Lung (tissue), 12 donors: ENCODE measurements around the gene ZC3H8. TPM values are rescaled to one million over a fixed set of nuclear protein-coding genes. Genes with fewer than 3 reads are reported as not detected.

Experiments
- ATAC-seq: fragments of 200-7000 bp; cut with Tn5 transposase; one replicate; pipeline ENCODE4 v1.9.1; 2020; ENCODE audit warnings: moderate number of reproducible peaks; ENCODE audit not compliant: insufficient read depth, low FRiP score
- DNase-seq, 3 donors: peaks; one replicate each; pipeline ENCODE4 v3.0.0-alpha.2; 2013 to 2017
- H3K27ac ChIP-seq, 2 donors: one replicate each; pipeline ENCODE4 v1.5.1; 2013; ENCODE audit warnings: mild to moderate bottlenecking in 2 of 2, moderate library complexity in 2 of 2, control low read depth in 1 of 2, inconsistent platforms in 1 of 2, low read depth in 1 of 2, low read length in 1 of 2
- H3K27me3 ChIP-seq, 3 donors: one replicate each; pipeline ENCODE4 v1.5.1; 2013; ENCODE audit warnings: low read length in 2 of 3; ENCODE audit not compliant: control insufficient read depth in 3 of 3, insufficient read depth in 3 of 3
- H3K36me3 ChIP-seq, 4 donors: one replicate each; pipeline ENCODE4 v1.5.1; 2013; ENCODE audit warnings: low read length in 4 of 4, mild to moderate bottlenecking in 1 of 4, moderate library complexity in 1 of 4; ENCODE audit not compliant: control insufficient read depth in 4 of 4, insufficient read depth in 4 of 4
- H3K4me1 ChIP-seq, 5 donors: one replicate each; pipeline ENCODE4 v1.5.1; 2013; ENCODE audit warnings: low read length in 5 of 5, mild to moderate bottlenecking in 2 of 5, moderate library complexity in 1 of 5; ENCODE audit not compliant: control insufficient read depth in 5 of 5, insufficient read depth in 5 of 5
- H3K4me3 ChIP-seq: one replicate; pipeline ENCODE4 v1.5.1; 2013; ENCODE audit warnings: mild to moderate bottlenecking, control low read depth, moderate library complexity
- H3K9ac ChIP-seq, 2 donors: one replicate each; pipeline ENCODE4 v1.5.1; 2013; ENCODE audit warnings: low read length in 2 of 2, control low read depth in 1 of 2; ENCODE audit not compliant: insufficient read depth in 1 of 2
- H3K9me3 ChIP-seq, 4 donors: one replicate each; pipeline ENCODE4 v1.5.1; 2013; ENCODE audit warnings: low read length in 3 of 4, mild to moderate bottlenecking in 1 of 4, moderate library complexity in 1 of 4; ENCODE audit not compliant: control insufficient read depth in 4 of 4, insufficient read depth in 3 of 4
- WGBS, 2 donors: extraction: QIAGEN DNeasy Blood & Tissue Kit; methylation state at CpG; one replicate each; pipeline ENCODE4 v1.1.7; 2013; 5-methylcytosine and 5-hydroxymethylcytosine counted together
- polyA plus RNA-seq, 2 donors: library from polyadenylated mRNA; stranded (reverse); fragments of 200-250 nt; gene quantifications; one replicate each; pipeline ENCODE4 v1.2.1, GENCODE V29; 2013
- total RNA-seq, 2 donors: library from RNA; depleted of rRNA in 1 of 2; stranded (reverse); fragments of >200 nt in 1 of 2; gene quantifications; one replicate each; pipeline ENCODE4 v1.2.1, GENCODE V29; 2014 to 2021
- TF ChIP-seq, protein P1 (sequence below): IDR thresholded peaks from 2 replicates; pipeline ENCODE4 v1.5.1; 2012; ENCODE audit warnings: mild to moderate bottlenecking; ENCODE audit errors: control extremely low read depth, extremely low read depth
- donor health status: control.
- donor health status: control.
- donor health status: Bipolar disorder and iron deficiency.
- donor health status: healthy.
- donor health status: DM: yes; HTN: yes; CAD: no.

ZC3H8 gene
- total and polyA plus RNA-seq, 4 donors = 2.1 to 24.9 (median 5.3) TPM

DNA sequence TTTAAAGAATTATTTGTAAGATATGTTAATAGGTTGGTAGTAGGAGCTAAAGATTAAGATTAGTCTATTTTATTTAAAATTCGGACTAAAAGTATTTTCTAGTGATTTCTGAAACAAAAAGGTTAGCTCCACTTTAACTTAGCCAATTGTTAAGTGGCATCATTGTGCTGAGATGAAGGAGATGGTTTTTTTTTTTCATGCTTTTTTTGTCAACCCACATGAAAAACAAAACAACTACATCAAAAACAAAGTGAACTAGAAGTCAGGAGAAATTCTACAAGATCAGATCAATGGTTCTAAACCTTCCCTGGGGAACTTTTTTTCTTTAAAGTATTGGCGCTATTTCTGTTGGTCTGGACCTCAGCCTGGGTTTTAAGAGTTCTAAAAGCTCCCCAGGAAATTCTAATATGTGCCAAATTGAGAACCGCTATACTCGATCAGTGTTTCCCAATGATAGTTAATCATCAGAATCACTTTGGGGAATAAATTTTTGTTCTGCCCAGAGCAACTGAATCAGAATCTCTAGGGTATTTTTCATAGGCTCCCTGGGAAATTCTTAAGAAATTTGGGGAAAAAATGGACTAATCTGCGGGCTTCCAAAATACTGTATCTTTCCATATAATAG is 22.9 kb upstream of the ZC3H8 start:
- Histone ChIP-seq H3K9ac (no peak overlapping the region), H3K36me3 (no peaks in the 10 kb centered on the region), H3K27me3 (no peaks in the 10 kb centered on the region), H3K4me3 (no peak overlapping the region), H3K9me3 (no peaks in the 10 kb centered on the region), H3K27ac (no peak overlapping the region), H3K4me1 (peaks cover 0 to 6% (median 0%) of the 10 kb centered on the region in 5 donors)
- TF ChIP-seq, protein P1, sequence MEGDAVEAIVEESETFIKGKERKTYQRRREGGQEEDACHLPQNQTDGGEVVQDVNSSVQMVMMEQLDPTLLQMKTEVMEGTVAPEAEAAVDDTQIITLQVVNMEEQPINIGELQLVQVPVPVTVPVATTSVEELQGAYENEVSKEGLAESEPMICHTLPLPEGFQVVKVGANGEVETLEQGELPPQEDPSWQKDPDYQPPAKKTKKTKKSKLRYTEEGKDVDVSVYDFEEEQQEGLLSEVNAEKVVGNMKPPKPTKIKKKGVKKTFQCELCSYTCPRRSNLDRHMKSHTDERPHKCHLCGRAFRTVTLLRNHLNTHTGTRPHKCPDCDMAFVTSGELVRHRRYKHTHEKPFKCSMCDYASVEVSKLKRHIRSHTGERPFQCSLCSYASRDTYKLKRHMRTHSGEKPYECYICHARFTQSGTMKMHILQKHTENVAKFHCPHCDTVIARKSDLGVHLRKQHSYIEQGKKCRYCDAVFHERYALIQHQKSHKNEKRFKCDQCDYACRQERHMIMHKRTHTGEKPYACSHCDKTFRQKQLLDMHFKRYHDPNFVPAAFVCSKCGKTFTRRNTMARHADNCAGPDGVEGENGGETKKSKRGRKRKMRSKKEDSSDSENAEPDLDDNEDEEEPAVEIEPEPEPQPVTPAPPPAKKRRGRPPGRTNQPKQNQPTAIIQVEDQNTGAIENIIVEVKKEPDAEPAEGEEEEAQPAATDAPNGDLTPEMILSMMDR = no peak
- DNase-seq = no peak
- ATAC-seq = no peak
- 91% methylated on average over 5 of the region's 5 CpGs for WGBS, 2 donors

DNA sequence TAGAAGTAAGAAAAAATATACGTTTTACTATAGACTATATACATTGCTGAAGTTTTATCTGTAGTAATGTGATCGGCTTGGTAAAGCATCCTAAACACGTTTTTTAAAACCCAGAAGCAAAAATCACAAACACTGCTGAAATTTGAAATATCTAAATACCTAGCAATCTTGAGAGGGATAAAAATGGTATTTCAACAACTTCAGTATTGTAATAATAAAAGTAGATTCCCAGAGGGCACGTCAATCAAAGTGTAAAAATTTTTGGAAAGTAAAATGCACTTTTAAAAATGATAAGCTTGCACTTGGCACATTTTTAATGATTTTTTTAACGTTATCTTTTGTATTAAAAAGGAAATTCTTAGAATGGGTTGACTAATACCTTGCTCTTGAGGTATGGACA is 22.1 kb upstream of the ZC3H8 start:
- H3K9me3 ChIP-seq = no peaks in the 10 kb centered on the region
- DNase-seq = no peak
- H3K36me3 ChIP-seq = no peaks in the 10 kb centered on the region
- WGBS, 2 donors = 66 to 78% methylated on average over 5 of the region's 5 CpGs
- H3K27ac ChIP-seq = no peak overlapping the region
- no peak overlapping the region for H3K9ac ChIP-seq
- H3K27me3 ChIP-seq = no peaks in the 10 kb centered on the region
- TF ChIP-seq, protein P1 = no peak
- ATAC-seq = no peak
- H3K4me1 ChIP-seq = peaks cover 0 to 6% (median 0%) of the 10 kb centered on the region in 5 donors
- H3K4me3 ChIP-seq = no peak overlapping the region

DNA sequence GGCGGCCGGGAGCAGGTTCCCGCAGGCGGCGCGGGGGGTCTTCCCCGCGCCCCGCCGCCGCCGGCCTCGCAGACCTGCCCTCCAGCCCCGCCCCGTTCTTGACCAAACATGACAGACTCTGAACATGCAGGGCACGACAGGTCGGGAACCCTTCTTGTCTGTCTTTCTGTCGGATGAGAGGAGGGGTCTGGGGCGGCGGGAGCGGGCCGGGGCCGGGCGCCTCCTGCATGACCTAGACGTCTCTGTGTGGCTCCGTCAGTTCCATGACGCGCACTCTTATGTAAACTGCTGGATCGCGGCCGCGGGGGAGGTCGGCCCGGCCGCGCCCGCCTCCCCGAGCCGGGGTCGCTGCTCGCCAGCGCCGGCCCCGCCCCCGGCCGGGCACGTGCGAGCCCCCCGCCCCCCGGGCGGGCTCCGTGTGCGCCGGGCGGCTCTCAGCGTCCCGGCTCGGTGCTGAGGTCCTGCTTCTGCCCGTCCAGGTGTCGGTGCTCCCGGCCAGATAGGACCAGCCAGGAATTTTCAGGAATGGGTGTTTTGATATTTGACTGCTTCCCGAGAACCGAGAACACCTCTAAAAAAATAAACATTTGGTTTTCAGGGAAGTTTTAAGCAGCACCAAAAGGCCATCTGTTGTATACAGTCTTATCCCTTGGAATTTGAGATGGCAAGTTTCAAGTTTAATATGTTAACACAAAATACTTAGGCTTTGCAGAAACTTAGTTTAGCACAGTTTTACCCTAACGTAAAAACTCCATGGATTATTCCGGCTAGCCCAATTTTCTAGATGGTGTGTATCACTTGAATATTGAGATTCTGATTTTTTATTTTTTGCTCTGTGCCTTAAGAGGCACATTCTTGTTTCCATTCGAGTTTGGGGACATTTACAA is 21.3 kb upstream of the ZC3H8 start:
- TF ChIP-seq, protein P1 = no peak
- H3K27ac ChIP-seq = peak overlapping the region; percentile 99 to 100
- DNase-seq = peak; percentile 94 to 96 (median 94)
- H3K9me3 ChIP-seq = no peaks in the 10 kb centered on the region
- no peaks in the 10 kb centered on the region for H3K27me3 ChIP-seq
- H3K4me1 ChIP-seq = peaks cover 0 to 6% (median 0%) of the 10 kb centered on the region in 5 donors
- peak overlapping the region; percentile 95 for H3K4me3 ChIP-seq
- peak; percentile 80 for ATAC-seq
- H3K36me3 ChIP-seq = no peaks in the 10 kb centered on the region
- peak overlapping the region; percentile 99 to 100 for H3K9ac ChIP-seq
- WGBS, 2 donors = 1 to 2% methylated on average over 56 to 66 of the region's 66 CpGs
